CD4-positive, alpha-beta T cell treated with Interleukin-2 at 100 ng/mL for 4 hours (primary cell): ENCODE results near the gene LIN7B.
A peak's percentile ranks its signal among the peaks of the same experiment; 100 is the strongest.
"Not testable (repeated sequence)": the region's sequence is repeated elsewhere in the genome, so short reads cannot be mapped to it uniquely, and the experiment has no call there.

Experiments used
- DNase-seq: peaks from one replicate; pipeline ENCODE4 v3.0.0-alpha.2; 2020; ENCODE audit warnings: low spot score

Gene LIN7B

DNA sequence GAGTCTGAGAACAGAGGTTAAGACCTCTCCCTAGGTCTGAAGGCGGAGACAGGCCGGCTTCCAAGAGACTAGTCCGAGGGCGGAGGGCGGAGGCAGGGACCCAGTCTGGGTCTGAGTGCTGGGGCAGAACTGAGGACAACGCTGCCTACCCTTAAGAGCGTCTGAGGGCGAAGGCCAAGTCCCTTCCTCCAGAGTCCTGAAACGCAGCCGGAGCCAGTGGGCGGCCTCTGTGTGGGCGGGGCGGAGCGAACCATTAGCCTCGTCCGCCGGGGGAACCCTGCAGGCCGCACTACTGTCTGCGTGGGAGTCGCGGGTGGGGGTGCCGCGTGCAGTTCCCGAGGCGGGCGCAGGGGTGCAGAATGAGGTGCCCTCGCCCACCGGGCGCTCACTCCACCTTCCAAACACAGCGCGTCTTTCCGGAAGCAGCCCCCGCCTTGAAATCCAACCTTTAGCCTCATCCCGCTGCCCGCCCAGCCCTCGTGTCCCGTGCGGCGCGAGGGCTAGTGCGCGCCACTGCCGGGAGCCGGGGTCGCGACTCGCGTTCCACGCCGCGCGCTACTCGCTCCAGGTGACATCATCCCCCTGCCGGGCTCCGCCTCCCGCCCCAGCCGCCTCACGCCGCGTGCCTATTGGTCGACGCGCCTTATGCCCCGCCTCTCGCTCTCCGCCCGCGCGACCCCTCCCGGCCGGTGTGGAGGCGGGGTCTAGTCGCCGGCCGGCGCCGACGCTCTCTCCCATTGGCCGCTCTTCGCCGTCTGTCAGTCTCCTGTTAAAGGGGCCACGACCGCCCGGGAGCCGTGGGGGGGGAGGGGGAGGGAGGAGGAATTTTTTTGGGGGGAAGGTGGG is 4.6 kb downstream of the LIN7B start, which contains the start of gene C19orf73:
Gene C19orf73 (minus strand): TSS at position 579 of the 846 bp plus-strand sequence. CDS start 121 bp downstream, at position 458.
- peak; percentile 96 for DNase-seq

- DNase-seq: no peak
These were observed 5.5 kb downstream of the LIN7B start, which contains the start of gene PPFIA3 for GRCh38 chr19:49119411-49120324. TSS of gene PPFIA3 (plus strand) at chr19:49119544. CDS start at chr19:49127874, 8,330 bp downstream.

DNA sequence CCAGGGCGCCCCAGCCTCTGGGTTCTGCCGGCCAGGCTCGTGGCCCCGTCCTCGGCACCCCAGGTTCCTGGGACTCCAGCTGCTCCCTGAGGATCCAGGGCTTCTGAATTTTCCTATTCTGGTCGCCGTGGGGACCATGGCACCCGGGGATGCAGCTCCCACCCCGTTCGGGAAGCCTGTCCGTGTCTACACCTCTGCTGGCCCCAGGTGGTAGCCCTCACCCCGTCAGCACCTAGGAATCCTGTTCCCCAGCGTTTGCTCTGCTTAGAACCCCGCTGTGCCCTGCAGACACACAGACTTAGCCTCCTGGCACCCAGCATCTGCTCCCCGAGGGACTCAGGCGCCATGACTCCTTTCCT is 6.1 kb downstream of the LIN7B start:
- no peak for DNase-seq

GRCh38 chr19:49120868-49121267 is 6.7 kb downstream of the LIN7B start:
- DNase-seq: no peak

DNA sequence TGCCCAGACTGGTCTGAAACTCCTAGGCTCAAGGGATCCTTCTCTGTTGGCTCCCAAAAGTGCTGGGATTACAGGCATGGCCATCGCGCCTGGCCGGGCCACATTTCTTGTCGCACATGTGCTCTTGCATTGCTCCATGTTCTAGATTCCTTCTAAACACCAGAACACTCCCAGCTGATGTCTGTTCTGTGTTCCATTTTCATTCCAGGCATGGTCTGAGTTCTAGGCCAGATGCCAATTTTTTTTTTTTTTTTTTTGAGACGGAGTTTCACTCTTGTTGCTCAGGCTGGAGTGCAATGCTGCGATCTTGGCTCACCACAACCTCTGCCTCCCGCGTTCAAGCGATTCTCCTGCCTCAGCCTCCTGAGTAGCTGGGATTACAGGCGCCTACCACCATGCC is 7.7 kb downstream of the LIN7B start:
- not testable (repeated sequence) for DNase-seq

GRCh38 chr19:49123285-49123684 is 9.1 kb downstream of the LIN7B start:
- not testable (repeated sequence) for DNase-seq

DNA sequence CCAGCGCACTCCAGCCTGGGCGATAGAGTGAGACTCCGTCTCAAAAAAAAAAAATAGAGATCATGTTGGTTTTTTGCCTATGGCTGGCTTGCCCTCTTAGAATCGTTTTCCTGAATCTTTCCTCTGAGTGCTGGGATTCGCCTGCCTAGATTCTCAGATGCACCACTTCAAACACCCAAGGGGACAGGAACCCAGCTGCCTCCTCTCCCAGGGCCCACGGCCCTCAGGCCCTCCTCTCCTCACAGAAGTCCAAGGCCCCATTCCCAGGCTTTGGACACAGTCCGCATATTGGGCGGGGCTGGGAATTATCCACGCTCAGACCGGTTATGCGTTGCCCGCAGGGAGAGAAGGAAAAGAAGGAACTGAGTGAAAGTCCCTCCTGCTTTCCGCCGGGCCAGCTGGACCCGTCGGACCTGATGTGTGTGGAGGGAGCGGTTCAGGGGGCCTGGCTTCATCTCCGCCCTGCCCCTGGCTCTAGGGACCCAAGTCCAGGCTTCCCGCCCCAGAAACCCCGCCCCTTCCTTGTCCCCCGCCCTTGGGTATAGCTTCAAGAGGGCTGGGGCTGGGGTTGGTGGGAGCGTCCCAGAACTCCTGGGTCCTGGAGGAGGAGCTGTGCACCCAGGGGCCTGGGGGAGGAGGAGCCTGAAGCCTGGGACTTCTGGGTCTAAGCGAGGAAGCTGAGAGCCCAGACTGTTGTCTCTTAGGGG is 11.0 kb downstream of the LIN7B start:
- DNase-seq: no peak

DNA sequence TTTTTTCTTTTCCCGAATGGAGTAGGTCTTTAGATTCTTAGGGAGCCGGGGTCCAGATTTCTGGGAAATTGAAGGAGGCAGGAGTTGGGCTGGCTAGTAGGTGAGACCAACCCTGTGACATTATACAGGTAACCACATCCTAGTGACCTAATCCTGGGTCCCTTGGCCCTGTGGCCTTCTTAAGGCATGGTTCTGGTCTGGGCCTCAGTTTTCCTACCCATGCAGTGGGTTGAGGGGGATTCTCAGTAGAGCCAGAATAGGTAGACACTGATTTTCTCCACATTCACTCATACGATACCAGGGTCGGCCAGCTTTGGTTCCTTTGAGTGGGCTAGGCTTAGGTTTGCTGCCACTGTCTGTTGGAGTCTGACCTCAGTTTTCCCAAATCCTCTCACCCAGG is 12.4 kb downstream of the LIN7B start:
- DNase-seq: no peak

DNA sequence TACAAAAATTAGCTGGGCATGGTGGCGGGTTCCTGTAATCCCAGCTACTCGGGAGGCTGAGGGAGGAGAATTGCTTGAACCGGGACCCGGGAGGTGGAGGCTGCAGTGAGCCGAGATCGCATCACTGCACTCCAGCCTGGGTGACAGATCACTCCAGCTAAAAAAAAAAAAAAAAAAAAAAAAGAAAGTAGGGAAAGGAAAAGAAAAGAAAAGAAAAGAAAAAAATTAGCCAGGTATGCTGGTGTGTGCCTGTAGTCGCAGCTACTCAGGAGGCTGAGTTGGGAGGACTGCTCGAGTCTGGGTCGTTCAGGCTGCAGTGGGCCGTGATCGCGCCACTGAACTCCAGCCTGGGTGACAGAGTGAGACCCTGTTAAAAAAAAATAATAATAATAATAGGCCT is 13.1 kb downstream of the LIN7B start:
- not testable (repeated sequence) for DNase-seq

DNA sequence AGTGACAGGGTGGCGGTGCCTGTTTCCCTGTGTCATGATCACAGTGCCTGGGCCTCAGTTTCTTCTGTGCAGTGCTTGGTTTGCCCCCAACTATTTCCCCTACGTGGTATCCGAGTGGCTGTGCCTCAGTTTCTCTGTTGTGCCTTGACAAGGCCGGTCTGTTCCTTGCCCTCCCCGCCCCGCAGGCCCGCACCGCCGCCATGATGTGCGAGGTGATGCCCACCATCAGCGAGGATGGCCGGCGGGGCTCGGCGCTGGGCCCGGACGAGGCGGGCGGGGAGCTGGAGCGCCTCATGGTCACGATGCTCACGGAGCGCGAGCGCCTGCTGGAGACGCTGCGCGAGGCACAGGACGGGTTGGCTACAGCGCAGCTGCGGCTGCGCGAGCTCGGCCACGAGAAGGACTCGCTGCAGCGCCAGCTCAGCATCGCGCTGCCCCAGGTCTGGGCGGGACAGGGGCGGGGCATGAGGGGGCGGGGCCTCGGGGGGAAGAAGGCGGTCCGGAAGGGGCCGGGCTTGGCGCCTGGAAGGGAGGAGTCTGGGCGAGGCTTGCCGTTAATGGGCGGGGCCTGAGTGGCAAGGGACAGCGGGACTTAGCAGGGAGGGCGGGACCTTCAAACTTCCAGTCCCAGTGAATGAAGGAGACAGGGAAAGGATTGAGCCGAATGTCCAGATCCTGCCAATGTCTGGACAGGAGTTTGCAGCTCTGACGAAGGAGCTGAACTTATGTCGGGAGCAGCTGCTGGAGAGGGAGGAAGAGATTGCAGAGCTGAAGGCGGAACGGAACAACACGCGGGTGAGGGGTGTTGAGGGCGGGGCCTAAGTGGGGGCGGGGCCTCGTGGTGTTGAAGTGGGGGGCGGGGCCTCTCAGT is 13.7 kb downstream of the LIN7B start:
- DNase-seq: peak; percentile 95

DNA sequence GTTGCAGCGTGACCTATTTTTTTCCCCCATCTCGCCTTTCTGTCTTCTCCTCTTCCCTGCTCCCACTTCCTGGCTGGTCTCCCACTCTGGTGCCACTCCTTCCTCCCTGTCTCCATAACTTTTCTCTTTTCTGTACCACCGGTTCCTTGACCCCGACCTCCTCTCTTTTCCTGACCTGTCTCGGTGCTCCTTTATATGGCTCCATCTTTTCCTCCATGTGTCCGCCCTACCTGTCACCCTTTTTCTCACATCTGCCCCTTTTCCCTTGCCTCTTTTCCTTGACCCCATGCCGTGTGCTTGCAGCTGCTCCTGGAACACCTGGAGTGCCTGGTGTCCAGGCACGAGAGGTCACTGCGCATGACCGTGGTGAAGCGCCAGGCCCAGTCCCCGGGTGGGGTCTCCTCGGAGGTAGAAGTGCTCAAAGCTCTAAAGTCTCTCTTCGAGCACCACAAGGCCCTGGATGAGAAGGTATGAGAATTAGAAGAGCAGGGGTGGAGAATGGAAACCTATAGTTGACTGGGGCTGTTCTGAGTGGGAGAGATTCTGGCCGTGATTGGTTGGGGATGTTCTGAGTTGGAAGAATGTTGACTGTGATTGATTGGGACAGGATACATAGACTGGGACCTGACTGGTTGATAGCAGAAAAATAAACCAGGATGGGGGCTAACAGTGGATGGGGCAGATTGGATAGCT is 14.5 kb downstream of the LIN7B start:
- DNase-seq: no peak

- no peak for DNase-seq
These were observed 15.0 kb downstream of the LIN7B start for GRCh38 chr19:49129238-49129583.

GRCh38 chr19:49130325-49130724 is 16.2 kb downstream of the LIN7B start:
- no peak for DNase-seq

- no peak for DNase-seq
These were observed 18.9 kb downstream of the LIN7B start for GRCh38 chr19:49132974-49133609.

DNA sequence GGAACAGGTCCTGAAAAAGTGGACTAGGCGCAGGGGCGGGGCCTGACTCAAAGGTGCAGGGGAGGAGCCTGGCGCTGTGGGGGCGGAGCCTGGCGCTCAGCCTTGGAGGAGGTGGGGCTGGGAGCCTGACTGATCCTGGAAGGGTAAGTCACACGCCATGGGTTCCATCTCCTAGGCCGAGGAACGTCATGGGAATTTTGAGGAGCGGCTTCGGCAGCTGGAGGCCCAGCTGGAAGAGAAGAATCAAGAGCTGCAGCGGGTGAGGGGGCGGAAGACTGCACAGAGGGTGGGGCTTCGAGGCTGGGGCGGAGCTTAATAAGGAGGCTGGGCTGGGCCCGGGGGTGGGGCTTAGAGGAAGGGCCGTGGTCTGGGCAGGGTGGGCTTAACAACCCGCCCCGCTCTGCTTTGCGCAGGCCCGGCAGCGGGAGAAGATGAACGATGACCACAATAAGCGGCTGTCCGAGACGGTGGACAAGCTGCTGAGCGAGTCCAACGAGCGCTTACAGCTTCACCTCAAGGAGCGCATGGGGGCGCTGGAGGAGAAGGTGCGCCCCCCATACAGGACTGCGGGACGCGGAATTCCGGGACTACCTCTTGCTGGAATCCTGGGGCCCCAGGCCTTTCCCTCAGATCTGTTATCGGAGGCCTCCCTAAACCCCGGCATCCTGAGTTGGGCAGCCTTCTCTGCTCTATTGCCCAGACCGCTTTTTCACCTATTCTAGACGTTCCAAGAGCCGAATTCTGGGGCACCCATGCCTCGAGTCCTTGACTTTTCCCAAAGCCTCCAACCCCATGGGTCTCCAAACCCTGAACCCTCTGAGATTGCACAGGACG is 19.7 kb downstream of the LIN7B start:
- DNase-seq: peak; percentile 34

GRCh38 chr19:49135686-49136085 is 21.5 kb downstream of the LIN7B start:
- no peak for DNase-seq

- no peak for DNase-seq
These were observed 22.6 kb downstream of the LIN7B start for GRCh38 chr19:49136771-49137171.

- DNase-seq: no peak
These were observed 26.8 kb downstream of the LIN7B start for GRCh38 chr19:49140951-49141350.

GRCh38 chr19:49141352-49141751 is 27.2 kb downstream of the LIN7B start:
- no peak for DNase-seq
